ENCODE results near the gene VPS52.
A peak's percentile ranks its signal among the peaks of the same experiment; 100 is the strongest.

The VPS52 gene

DNA sequence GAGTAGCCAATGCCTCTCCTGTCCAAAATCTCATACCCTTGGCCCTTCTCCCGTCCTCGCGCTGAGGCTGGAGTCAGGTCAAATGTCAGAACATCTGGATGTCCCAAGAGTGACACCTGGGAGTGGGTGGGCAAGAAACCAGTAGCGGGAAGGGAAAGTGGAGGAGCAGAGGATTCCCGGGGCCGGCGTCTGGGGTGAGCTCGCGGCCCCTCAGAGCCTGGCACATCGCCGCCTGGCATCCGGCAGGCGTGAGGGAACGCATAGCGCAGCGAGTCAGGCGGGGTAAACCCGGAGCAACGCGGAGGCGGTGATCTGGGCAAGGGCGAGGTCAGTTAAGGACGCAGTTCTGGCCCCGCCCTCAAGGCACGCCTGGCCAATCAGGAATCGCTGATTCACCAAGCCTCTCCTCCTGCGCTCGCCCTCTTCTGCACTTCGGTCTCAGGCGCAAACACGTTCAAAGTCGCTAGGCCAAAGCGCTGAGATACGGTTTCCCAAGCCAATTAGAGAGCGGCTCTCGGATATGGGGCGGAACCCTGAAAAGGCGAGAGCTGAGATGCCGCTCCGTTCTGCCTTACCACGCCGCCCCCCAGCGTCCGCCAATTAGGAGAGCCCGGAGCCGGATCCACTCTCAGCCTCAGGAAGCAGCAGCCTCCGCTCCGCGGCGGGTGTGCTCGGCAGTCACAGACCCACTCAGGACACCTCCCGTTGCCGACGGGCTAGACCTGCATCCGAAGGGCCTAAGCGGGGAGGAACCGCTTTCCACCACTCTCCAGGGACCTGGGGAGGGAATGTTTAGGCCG is 22.5 kb downstream of the VPS52 start (continued):
- TF ChIP-seq, protein P1, sequence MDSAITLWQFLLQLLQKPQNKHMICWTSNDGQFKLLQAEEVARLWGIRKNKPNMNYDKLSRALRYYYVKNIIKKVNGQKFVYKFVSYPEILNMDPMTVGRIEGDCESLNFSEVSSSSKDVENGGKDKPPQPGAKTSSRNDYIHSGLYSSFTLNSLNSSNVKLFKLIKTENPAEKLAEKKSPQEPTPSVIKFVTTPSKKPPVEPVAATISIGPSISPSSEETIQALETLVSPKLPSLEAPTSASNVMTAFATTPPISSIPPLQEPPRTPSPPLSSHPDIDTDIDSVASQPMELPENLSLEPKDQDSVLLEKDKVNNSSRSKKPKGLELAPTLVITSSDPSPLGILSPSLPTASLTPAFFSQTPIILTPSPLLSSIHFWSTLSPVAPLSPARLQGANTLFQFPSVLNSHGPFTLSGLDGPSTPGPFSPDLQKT (IDR thresholded peaks at IDR 0.05; ENCODE audit: borderline replicate concordance, low read depth, low read length) = no peak
- TF ChIP-seq, protein P2, sequence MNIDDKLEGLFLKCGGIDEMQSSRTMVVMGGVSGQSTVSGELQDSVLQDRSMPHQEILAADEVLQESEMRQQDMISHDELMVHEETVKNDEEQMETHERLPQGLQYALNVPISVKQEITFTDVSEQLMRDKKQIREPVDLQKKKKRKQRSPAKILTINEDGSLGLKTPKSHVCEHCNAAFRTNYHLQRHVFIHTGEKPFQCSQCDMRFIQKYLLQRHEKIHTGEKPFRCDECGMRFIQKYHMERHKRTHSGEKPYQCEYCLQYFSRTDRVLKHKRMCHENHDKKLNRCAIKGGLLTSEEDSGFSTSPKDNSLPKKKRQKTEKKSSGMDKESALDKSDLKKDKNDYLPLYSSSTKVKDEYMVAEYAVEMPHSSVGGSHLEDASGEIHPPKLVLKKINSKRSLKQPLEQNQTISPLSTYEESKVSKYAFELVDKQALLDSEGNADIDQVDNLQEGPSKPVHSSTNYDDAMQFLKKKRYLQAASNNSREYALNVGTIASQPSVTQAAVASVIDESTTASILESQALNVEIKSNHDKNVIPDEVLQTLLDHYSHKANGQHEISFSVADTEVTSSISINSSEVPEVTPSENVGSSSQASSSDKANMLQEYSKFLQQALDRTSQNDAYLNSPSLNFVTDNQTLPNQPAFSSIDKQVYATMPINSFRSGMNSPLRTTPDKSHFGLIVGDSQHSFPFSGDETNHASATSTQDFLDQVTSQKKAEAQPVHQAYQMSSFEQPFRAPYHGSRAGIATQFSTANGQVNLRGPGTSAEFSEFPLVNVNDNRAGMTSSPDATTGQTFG (tag by site-specific recombination; IDR thresholded peaks at IDR 0.05; ENCODE audit: borderline replicate concordance) = no peak
- TF ChIP-seq ZNF132 (tag by site-specific recombination; IDR thresholded peaks at IDR 0.05; ENCODE audit: borderline replicate concordance) (no peak), ZSCAN5A (tag by site-specific recombination; IDR thresholded peaks at IDR 0.05) (no peak; the same call in 1 of the 2 replicates), ZNF398 (tag by site-specific recombination; IDR thresholded peaks at IDR 0.05) (no peak), ZNF121 (tag by site-specific recombination; IDR thresholded peaks at IDR 0.05) (no peak), PRDM1 (tag by site-specific recombination; IDR thresholded peaks at IDR 0.05) (no peak), REPIN1 (tag by site-specific recombination; IDR thresholded peaks at IDR 0.05; ENCODE audit: low read depth) (no peak), ZFP69B (tag by site-specific recombination; IDR thresholded peaks at IDR 0.05) (no peak), SP3 (tag by site-specific recombination; IDR thresholded peaks at IDR 0.05) (peak; percentile 83), ZNF558 (tag by site-specific recombination; IDR thresholded peaks at IDR 0.05) (no peak), ZBTB48 (tag by site-specific recombination; IDR thresholded peaks at IDR 0.05) (no peak), WT1 (tag by site-specific recombination; IDR thresholded peaks at IDR 0.05) (no peak; the same call in 1 of the 2 replicates), ZNF561 (tag by site-specific recombination; IDR thresholded peaks at IDR 0.05; ENCODE audit: borderline replicate concordance) (peak; percentile 99), ZBTB49 (tag by site-specific recombination; IDR thresholded peaks at IDR 0.05; ENCODE audit: low read depth) (no peak), ZNF610 (tag by site-specific recombination; IDR thresholded peaks at IDR 0.05; ENCODE audit: borderline replicate concordance) (peak; percentile 97), ZNF792 (tag by site-specific recombination; IDR thresholded peaks at IDR 0.05) (no peak), ZNF473 (tag by site-specific recombination; IDR thresholded peaks at IDR 0.05) (no peak), ZNF530 (tag by site-specific recombination; IDR thresholded peaks at IDR 0.05; ENCODE audit: low read depth) (no peak), ZNF623 (tag by site-specific recombination; IDR thresholded peaks at IDR 0.05) (no peak), ZBTB17 (tag by site-specific recombination; IDR thresholded peaks at IDR 0.05) (peak; percentile 98), ZNF223 (tag by site-specific recombination; IDR thresholded peaks at IDR 0.05) (no peak), ZSCAN23 (tag by site-specific recombination; IDR thresholded peaks at IDR 0.05) (no peak), ZNF555 (tag by site-specific recombination; conservative IDR thresholded peaks at IDR 0.05) (no peak), KLF17 (tag by site-specific recombination; IDR thresholded peaks at IDR 0.05) (no peak), ZNF324 (tag by site-specific recombination; IDR thresholded peaks at IDR 0.05) (no peak; the same call in 1 of the 2 replicates), ZNF239 (tag by site-specific recombination; IDR thresholded peaks at IDR 0.05) (no peak), ZNF184 (tag by site-specific recombination; IDR thresholded peaks at IDR 0.05) (no peak), YY2 (tag by site-specific recombination; IDR thresholded peaks at IDR 0.05) (no peak)
- TF ChIP-seq, protein P3, sequence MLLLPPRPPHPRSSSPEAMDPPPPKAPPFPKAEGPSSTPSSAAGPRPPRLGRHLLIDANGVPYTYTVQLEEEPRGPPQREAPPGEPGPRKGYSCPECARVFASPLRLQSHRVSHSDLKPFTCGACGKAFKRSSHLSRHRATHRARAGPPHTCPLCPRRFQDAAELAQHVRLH (tag by site-specific recombination; IDR thresholded peaks at IDR 0.05) = no peak; the same call in 1 of the 2 replicates
